ENCODE measurements around the gene CATSPER1. TPM values are rescaled to one million over a fixed set of nuclear protein-coding genes. Genes with fewer than 3 reads are reported as not detected.

Gene CATSPER1
- total RNA-seq, 4 donors from 2014 or later: 0.12 TPM; not detected in 3

GRCh38 chr11:66051766-66052663, 25.7 kb upstream of the CATSPER1 start, which contains the start of gene SF3B2:
SF3B2 (plus strand) TSS chr11:66052364; CDS start chr11:66052385, 21 bp downstream.
- H3K4me3 ChIP-seq: peak within 1 kb of the TSS; percentile 89 to 99
- no peaks in the 10 kb centered on the region for H3K9me3 ChIP-seq
- H3K36me3 ChIP-seq: peaks cover 0 to 33% of the 10 kb centered on the region in 2 donors
- H3K4me1 ChIP-seq: peaks cover 0 to 63% (median 26%) of the 10 kb centered on the region in 3 donors
- peaks cover 22% of the 10 kb centered on the region for H3K27me3 ChIP-seq
- peak; percentile 99 for ATAC-seq
- peak within 1 kb of the TSS; percentile 84 to 95 (median 90) for H3K27ac ChIP-seq
- TF ChIP-seq, protein P1, sequence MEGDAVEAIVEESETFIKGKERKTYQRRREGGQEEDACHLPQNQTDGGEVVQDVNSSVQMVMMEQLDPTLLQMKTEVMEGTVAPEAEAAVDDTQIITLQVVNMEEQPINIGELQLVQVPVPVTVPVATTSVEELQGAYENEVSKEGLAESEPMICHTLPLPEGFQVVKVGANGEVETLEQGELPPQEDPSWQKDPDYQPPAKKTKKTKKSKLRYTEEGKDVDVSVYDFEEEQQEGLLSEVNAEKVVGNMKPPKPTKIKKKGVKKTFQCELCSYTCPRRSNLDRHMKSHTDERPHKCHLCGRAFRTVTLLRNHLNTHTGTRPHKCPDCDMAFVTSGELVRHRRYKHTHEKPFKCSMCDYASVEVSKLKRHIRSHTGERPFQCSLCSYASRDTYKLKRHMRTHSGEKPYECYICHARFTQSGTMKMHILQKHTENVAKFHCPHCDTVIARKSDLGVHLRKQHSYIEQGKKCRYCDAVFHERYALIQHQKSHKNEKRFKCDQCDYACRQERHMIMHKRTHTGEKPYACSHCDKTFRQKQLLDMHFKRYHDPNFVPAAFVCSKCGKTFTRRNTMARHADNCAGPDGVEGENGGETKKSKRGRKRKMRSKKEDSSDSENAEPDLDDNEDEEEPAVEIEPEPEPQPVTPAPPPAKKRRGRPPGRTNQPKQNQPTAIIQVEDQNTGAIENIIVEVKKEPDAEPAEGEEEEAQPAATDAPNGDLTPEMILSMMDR (IDR thresholded peaks at IDR 0.05): peak in 1 of 4 experiments; percentile 32
- TF ChIP-seq POLR2A (IDR thresholded peaks at IDR 0.05) (peak; percentile 59 to 60), EP300 (IDR thresholded peaks at IDR 0.05) (no peak), POLR2AphosphoS5 (IDR thresholded peaks at IDR 0.05) (peak; percentile 80)
- WGBS, 2 donors (ENCODE audit: low coverage in 1 of 2): 0% methylated on average over 1 to 2 of the region's 84 CpGs

GRCh38 chr11:66051371-66051765, 25.1 kb upstream of the CATSPER1 start:
- no peak for ATAC-seq
- TF ChIP-seq, protein P1 (IDR thresholded peaks at IDR 0.05): no peak
- no peak for TF ChIP-seq POLR2AphosphoS5 (IDR thresholded peaks at IDR 0.05)
- TF ChIP-seq POLR2A (IDR thresholded peaks at IDR 0.05): no peak
- no peak for TF ChIP-seq EP300 (IDR thresholded peaks at IDR 0.05)
- 9 to 22% methylated on average over 7 to 8 of the region's 12 CpGs for WGBS, 2 donors (ENCODE audit: low coverage in 1 of 2)

GRCh38 chr11:66050581-66051231, 24.4 kb upstream of the CATSPER1 start:
- WGBS, 2 donors (ENCODE audit: low coverage in 1 of 2): 42 to 90% methylated on average over 1 to 4 of the region's 5 CpGs
- H3K27me3 ChIP-seq: peaks cover 22% of the 10 kb centered on the region
- no peak for TF ChIP-seq POLR2A (IDR thresholded peaks at IDR 0.05)
- TF ChIP-seq EP300 (IDR thresholded peaks at IDR 0.05): no peak
- TF ChIP-seq POLR2AphosphoS5 (IDR thresholded peaks at IDR 0.05): no peak
- TF ChIP-seq, protein P1 (IDR thresholded peaks at IDR 0.05): no peak
- H3K4me3 ChIP-seq: no peak overlapping the region
- H3K27ac ChIP-seq: peak overlapping the region in 3 of 4 donors; percentile 89 to 95 (median 92)
- no peaks in the 10 kb centered on the region for H3K9me3 ChIP-seq
- no peak for ATAC-seq
- H3K4me1 ChIP-seq: peaks cover 0 to 64% (median 26%) of the 10 kb centered on the region in 3 donors
- H3K36me3 ChIP-seq: peaks cover 0 to 20% of the 10 kb centered on the region in 2 donors

More at GRCh38 chr11:66051371-66051765, 25.1 kb upstream of the CATSPER1 start:
- H3K27ac ChIP-seq: peak overlapping the region; percentile 84 to 95 (median 90)
- H3K9me3 ChIP-seq: no peaks in the 10 kb centered on the region
- H3K4me3 ChIP-seq: peak overlapping the region; percentile 89 to 99
- peaks cover 0 to 27% of the 10 kb centered on the region in 2 donors for H3K36me3 ChIP-seq
- peaks cover 0 to 63% (median 26%) of the 10 kb centered on the region in 3 donors for H3K4me1 ChIP-seq
- H3K27me3 ChIP-seq: peaks cover 22% of the 10 kb centered on the region

DNA sequence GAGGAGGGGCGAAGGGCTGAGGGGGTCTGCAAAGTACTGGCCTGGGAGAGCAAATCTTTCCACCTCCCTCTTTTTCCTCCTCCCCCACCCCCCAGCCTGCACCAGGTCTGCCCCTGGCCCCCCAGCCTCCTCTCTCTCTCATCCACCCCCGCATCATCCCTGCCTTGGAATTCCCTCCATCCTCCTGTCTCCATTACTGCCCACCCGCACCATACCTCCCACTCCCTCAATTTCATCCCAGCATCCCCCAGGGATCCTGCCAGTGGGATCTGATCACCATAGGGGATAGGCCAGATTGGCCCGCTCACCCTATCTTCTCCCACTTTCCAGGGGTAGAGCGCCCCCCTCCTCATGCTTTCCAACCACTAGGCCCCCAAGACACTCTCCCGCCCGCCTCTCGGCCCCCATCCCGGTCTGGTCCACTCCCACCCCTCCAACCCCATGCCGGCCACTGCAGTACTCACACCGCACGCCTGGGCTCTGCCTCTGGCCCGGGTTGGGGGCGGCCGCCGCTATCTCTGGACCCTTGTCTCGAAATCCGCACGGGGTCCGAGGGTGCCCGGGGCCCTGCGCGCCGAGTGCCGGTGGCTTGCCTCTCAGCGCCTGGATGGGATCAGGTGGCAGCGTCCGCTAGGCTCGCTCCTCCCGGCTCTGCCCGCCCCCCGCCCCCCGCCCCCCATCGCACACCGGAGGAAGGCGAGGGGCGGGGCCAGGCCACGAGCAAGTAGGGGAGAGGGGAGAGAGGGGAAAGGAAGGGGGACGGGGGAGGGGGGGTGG, 22.5 kb upstream of the CATSPER1 start, which contains the start of gene GAL3ST3:
Gene GAL3ST3 (minus strand): TSS at position 615 of the 777 bp plus-strand sequence. CDS start 3,746 bp downstream, outside the sequence.
- Histone ChIP-seq H3K27ac (peak within 1 kb of the TSS in 3 of 4 donors; percentile 58 to 80 (median 66)), H3K27me3 (peaks cover 22% of the 10 kb centered on the region), H3K4me1 (peaks cover 0 to 55% (median 33%) of the 10 kb centered on the region in 3 donors), H3K4me3 (peak within 1 kb of the TSS in 1 of 2 donors; percentile 32), H3K36me3 (peaks cover 0 to under 1% of the 10 kb centered on the region in 2 donors), H3K9me3 (no peaks in the 10 kb centered on the region)
- no peak for ATAC-seq
- no peak for TF ChIP-seq EP300 (IDR thresholded peaks at IDR 0.05)
- TF ChIP-seq, protein P1 (IDR thresholded peaks at IDR 0.05): no peak
- TF ChIP-seq POLR2A (IDR thresholded peaks at IDR 0.05): no peak
- TF ChIP-seq POLR2AphosphoS5 (IDR thresholded peaks at IDR 0.05): no peak
- WGBS, 2 donors (ENCODE audit: low coverage in 1 of 2): 12 to 32% methylated on average over 2 to 3 of the region's 39 CpGs

All from gastroesophageal sphincter (tissue), 4 donors.